PC-3 (cell line): ENCODE data around the gene USP3. TPM values are rescaled to one million over a fixed set of nuclear protein-coding genes. Genes with fewer than 3 reads are reported as not detected.

Experiments used
- ATAC-seq: fragments of 200-7000 bp; cut with Tn5 transposase; 2 replicates; pipeline ENCODE4 v1.9.1; 2020; ENCODE audit warnings: mild to moderate bottlenecking, moderate library complexity
- BruUV-seq: library from RNA; stranded (reverse); fragments of 400-500 nt; replicated peaks from 2 replicates; lab custom pipeline; 2021; lab: Mats Ljungman, UMichigan
- CTCF ChIA-PET: fragments of 300-600 bp; sonication (Branson Sonifier 250); formaldehyde crosslinking; loops from one replicate; lab custom pipeline; 2022; ENCODE audit warnings: antibody characterized with exemption; lab: Charles Lee
- POLR2A ChIA-PET: fragments of 300-600 bp; sonication (Branson Sonifier 250); formaldehyde crosslinking; loops from one replicate; lab custom pipeline; 2022; ENCODE audit warnings: antibody characterized with exemption; ENCODE audit not compliant: unreplicated experiment; lab: Charles Lee
- DNase-seq: peaks from one replicate; pipeline ENCODE4 v3.0.0-alpha.2; 2015
- H2AFZ ChIP-seq: fragments of 300-600 bp; sonication (generic); 2 replicates; pipeline ENCODE4 v1.6.0; 2016; ENCODE audit warnings: antibody characterized with exemption, low read length
- H3F3A ChIP-seq: fragments of 300-600 bp; sonication (generic); one replicate; pipeline ENCODE4 v1.6.0; 2017; ENCODE audit warnings: antibody characterized with exemption, low read length, control low read depth, mild to moderate bottlenecking; ENCODE audit not compliant: unreplicated experiment
- H3K27ac ChIP-seq: fragments of 300-600 bp; sonication (generic); 2 replicates; pipeline ENCODE4 v1.5.1; 2016; ENCODE audit warnings: mild to moderate bottlenecking, low read length
- H3K27me3 ChIP-seq: fragments of 300-600 bp; sonication (generic); 2 replicates; pipeline ENCODE4 v1.6.1; 2016; ENCODE audit warnings: low read length, mixed read lengths
- H3K36me3 ChIP-seq: fragments of 300-600 bp; sonication (generic); 2 replicates; pipeline ENCODE4 v1.6.1; 2016; ENCODE audit warnings: low read depth, mixed run types, low read length, mixed read lengths
- H3K4me1 ChIP-seq: fragments of 300-600 bp; sonication (generic); 2 replicates; pipeline ENCODE4 v1.5.1; 2016; ENCODE audit warnings: low read length; ENCODE audit not compliant: insufficient read depth
- H3K4me2 ChIP-seq: fragments of 300-600 bp; sonication (generic); 2 replicates; pipeline ENCODE4 v1.6.0; 2016; ENCODE audit warnings: low read length
- H3K4me3 ChIP-seq: fragments of 300-600 bp; sonication (generic); 2 replicates; pipeline ENCODE4 v1.5.1; 2016; ENCODE audit warnings: mild to moderate bottlenecking, low read length, mixed read lengths
- H3K79me2 ChIP-seq: fragments of 300-600 bp; sonication (generic); 2 replicates; pipeline ENCODE4 v1.6.1; 2017; ENCODE audit warnings: low read length, mixed read lengths
- H3K9ac ChIP-seq: fragments of 300-600 bp; sonication (generic); 2 replicates; pipeline ENCODE4 v1.6.0; 2016; ENCODE audit warnings: mild to moderate bottlenecking, low read length
- H3K9me2 ChIP-seq: fragments of 300-600 bp; sonication (generic); replicated peaks from 2 replicates; pipeline ENCODE4 v1.6.1; 2016; ENCODE audit warnings: mixed run types, low read length, mixed read lengths
- H3K9me3 ChIP-seq: fragments of 300-600 bp; sonication (generic); 2 replicates; pipeline ENCODE4 v1.6.1; 2016; ENCODE audit warnings: low read length, mixed read lengths
- H4K20me1 ChIP-seq: fragments of 300-600 bp; sonication (generic); 2 replicates; pipeline ENCODE4 v1.6.1; 2016; ENCODE audit warnings: low read length, mixed read lengths
- CTCF ChIP-seq: fragments of 300-600 bp; sonication (generic); conservative IDR thresholded peaks from 2 replicates; pipeline ENCODE4 v1.5.1; 2017; ENCODE audit warnings: antibody characterized with exemption, low read depth, mild to moderate bottlenecking, low read length
- EZH2 ChIP-seq: fragments of 300-600 bp; sonication (generic); IDR thresholded peaks from one replicate; pipeline ENCODE4 v1.6.1; 2017; ENCODE audit warnings: antibody characterized with exemption, mild to moderate bottlenecking, low read length; ENCODE audit not compliant: unreplicated experiment
- EZH2phosphoT487 ChIP-seq: fragments of 300-600 bp; sonication (generic); IDR thresholded peaks from 2 replicates; pipeline ENCODE4 v1.6.1; 2018; ENCODE audit warnings: mild to moderate bottlenecking, antibody characterized with exemption, low read length, borderline replicate concordance
- intact Hi-C: fragments of 100-400 bp; cut with micrococcal nuclease; formaldehyde crosslinking; loops from 2 replicates; pipeline ENCODE4 v1.9.0; 2023
- total RNA-seq: library from RNA; depleted of rRNA; stranded (reverse); fragments of >200 nt; gene quantifications from 2 replicates; pipeline ENCODE4 v1.2.3, GENCODE V29; 2014

USP3 gene
- total RNA-seq, 1 experiment from 2014 or later = 26.9 TPM

- Histone ChIP-seq H3K4me2 (no peak overlapping the region), H3K9me2 (no peaks in the 10 kb centered on the region), H2AFZ (no peak overlapping the region), H3K4me1 (peaks cover 13% of the 10 kb centered on the region; the same call in 1 of the 2 replicates), H3K36me3 (no peaks in the 10 kb centered on the region), H3K79me2 (no peaks in the 10 kb centered on the region), H3K9me3 (no peaks in the 10 kb centered on the region), H3K27me3 (no peaks in the 10 kb centered on the region), H3K27ac (peak overlapping the region; percentile 19), H3K4me3 (no peak overlapping the region), H3K9ac (no peak overlapping the region), H3F3A (no peaks in the 10 kb centered on the region), H4K20me1 (no peaks in the 10 kb centered on the region)
- no peak for TF ChIP-seq EZH2phosphoT487
- no peak for TF ChIP-seq CTCF
- TF ChIP-seq EZH2 = no peak
- ATAC-seq (no peak), DNase-seq (no peak)
- BruUV-seq = no TSS peak
- POLR2A ChIA-PET = no interaction called here
- intact Hi-C loops = no loop called here
- CTCF ChIA-PET = interaction anchor here (1.0 kb wide), 1 partner anchor 126 kb away, joined by 3 read pairs; no protein-coding TSS in a partner anchor
Observed at GRCh38 chr15:63473749-63473998, 30.7 kb upstream of the USP3 start.

- Histone ChIP-seq H3K9me2 (no peaks in the 10 kb centered on the region), H3F3A (no peaks in the 10 kb centered on the region), H3K9ac (no peak overlapping the region), H3K9me3 (no peaks in the 10 kb centered on the region), H3K36me3 (no peaks in the 10 kb centered on the region), H3K4me2 (no peak overlapping the region), H3K27ac (peak overlapping the region; percentile 19), H3K4me3 (no peak overlapping the region), H2AFZ (no peak overlapping the region), H3K79me2 (no peaks in the 10 kb centered on the region), H3K27me3 (no peaks in the 10 kb centered on the region), H4K20me1 (no peaks in the 10 kb centered on the region), H3K4me1 (peaks cover 13% of the 10 kb centered on the region; the same call in 1 of the 2 replicates)
- CTCF ChIA-PET = interaction anchor here (1.0 kb wide), 1 partner anchor 125 kb away, joined by 3 read pairs; no protein-coding TSS in a partner anchor
- ATAC-seq (peak; percentile 64), DNase-seq (peak; percentile 23)
- TF ChIP-seq EZH2phosphoT487 (no peak), CTCF (no peak), EZH2 (no peak)
- intact Hi-C loops = no loop called here
- POLR2A ChIA-PET = no interaction called here
- no TSS peak for BruUV-seq
Observed at GRCh38 chr15:63473999-63474809, 30.2 kb upstream of the USP3 start.

GRCh38 chr15:63474810-63475316, 29.5 kb upstream of the USP3 start:
- Histone ChIP-seq H3K79me2 (no peaks in the 10 kb centered on the region), H2AFZ (no peak overlapping the region), H3K4me1 (peaks cover 13% of the 10 kb centered on the region; the same call in 1 of the 2 replicates), H3K9me2 (no peaks in the 10 kb centered on the region), H4K20me1 (no peaks in the 10 kb centered on the region), H3K4me3 (no peak overlapping the region), H3K27ac (peak overlapping the region; percentile 19), H3F3A (no peaks in the 10 kb centered on the region), H3K4me2 (no peak overlapping the region), H3K27me3 (no peaks in the 10 kb centered on the region), H3K36me3 (no peaks in the 10 kb centered on the region), H3K9me3 (no peaks in the 10 kb centered on the region), H3K9ac (no peak overlapping the region)
- ChIA-PET CTCF (no interaction called here), POLR2A (no interaction called here)
- no TSS peak for BruUV-seq
- intact Hi-C loops = no loop called here
- TF ChIP-seq EZH2 (no peak), CTCF (no peak), EZH2phosphoT487 (no peak)
- DNase-seq (peak; percentile 32), ATAC-seq (peak; percentile 51)
